H1 (cell line): ENCODE measurements around the gene TARBP2. TPM values are rescaled to one million over a fixed set of nuclear protein-coding genes. Genes with fewer than 3 reads are reported as not detected.

Experiments used
- BACH1 ChIP-seq: IDR thresholded peaks from 2 replicates; pipeline ENCODE4 v1.6.1; 2012; ENCODE audit warnings: low read length, improper control_type of control experiment
- CBX5 ChIP-seq: fragments of 300-800, 300-1000 bp; sonication (generic); IDR thresholded peaks from 2 replicates; pipeline ENCODE4 v1.7.1; 2016; ENCODE audit warnings: antibody characterized with exemption, low read length, low read depth
- RBBP5 ChIP-seq: IDR thresholded peaks from 2 replicates; pipeline ENCODE4 v1.7.1; 2012; ENCODE audit warnings: low read depth, mild to moderate bottlenecking, inconsistent platforms, low read length, moderate library complexity, borderline replicate concordance
- TAF1 ChIP-seq: IDR thresholded peaks from 2 replicates; pipeline ENCODE4 v1.6.1; 2011; ENCODE audit warnings: mild to moderate bottlenecking, low read depth, low read length
- TAF7 ChIP-seq: optimal IDR thresholded peaks from 2 replicates; pipeline ENCODE3; 2011; ENCODE audit warnings: low read depth, mild to moderate bottlenecking, inconsistent platforms, low read length, moderate library complexity, borderline replicate concordance
- polyA plus RNA-seq, 7 experiments: library from polyadenylated mRNA; depleted of rRNA in 3 of 7; stranded (reverse) in 5 of 7; unstranded in 2 of 7; fragments of >200 nt in 5 of 7; fragments of 200-250 nt in 2 of 7; gene quantifications; 1 replicate in 5 of 7; 2 replicates in 1 of 7; 4 replicates in 1 of 7; pipeline versions ENCODE4 v1.2.1 to v1.2.3, GENCODE V29; 2011 to 2013; ENCODE audit warnings: missing spikeins in 2 of 7, mixed read lengths in 2 of 7
- total RNA-seq: library from RNA; stranded (reverse); fragmentation: NEBNext Ultra II Directional; extraction: Animal tissue kit (Norgen Biotek cat#: 25700); gene quantifications from 2 replicates; pipeline ENCODE4 v1.2.1, GENCODE V29; 2021
- TF ChIP-seq, protein P1 (sequence below), 3 experiments: IDR thresholded peaks; 1 replicate in 2 of 3; 2 replicates in 1 of 3; pipeline versions ENCODE4 v1.5.1 to v1.6.1; 2011; ENCODE audit warnings: low read length in 3 of 3, mild to moderate bottlenecking in 3 of 3, inconsistent platforms in 2 of 3, low read depth in 1 of 3, moderate library complexity in 1 of 3; ENCODE audit not compliant: insufficient read depth in 1 of 3; ENCODE audit errors: control extremely low read depth in 1 of 3

Gene TARBP2
- total and polyA plus RNA-seq, 2 of the 8 experiments (the other 6 are each of a cell fraction or from before 2014, with no cell fraction given), result 69.9 to 122 TPM

DNA sequence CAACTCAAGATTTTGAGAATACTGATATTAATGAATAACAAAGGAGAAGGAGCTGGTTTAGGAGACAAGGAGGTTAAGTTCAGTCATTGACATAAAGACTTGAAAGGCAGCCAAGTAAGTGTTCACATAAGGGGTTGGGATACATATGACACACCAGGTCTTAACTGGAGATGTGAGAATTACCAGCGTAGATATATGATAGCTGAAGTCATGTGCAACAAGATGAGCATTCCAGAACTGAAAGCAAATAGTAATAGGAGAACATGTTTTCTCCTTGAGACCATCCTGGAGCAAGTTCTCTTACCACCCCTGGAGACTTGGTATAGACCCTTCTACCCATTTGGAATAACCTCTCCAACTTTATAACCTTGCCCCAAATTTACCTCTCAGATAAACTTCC is 49.5 kb downstream of the TARBP2 start (continued):
- TF ChIP-seq, protein P1, sequence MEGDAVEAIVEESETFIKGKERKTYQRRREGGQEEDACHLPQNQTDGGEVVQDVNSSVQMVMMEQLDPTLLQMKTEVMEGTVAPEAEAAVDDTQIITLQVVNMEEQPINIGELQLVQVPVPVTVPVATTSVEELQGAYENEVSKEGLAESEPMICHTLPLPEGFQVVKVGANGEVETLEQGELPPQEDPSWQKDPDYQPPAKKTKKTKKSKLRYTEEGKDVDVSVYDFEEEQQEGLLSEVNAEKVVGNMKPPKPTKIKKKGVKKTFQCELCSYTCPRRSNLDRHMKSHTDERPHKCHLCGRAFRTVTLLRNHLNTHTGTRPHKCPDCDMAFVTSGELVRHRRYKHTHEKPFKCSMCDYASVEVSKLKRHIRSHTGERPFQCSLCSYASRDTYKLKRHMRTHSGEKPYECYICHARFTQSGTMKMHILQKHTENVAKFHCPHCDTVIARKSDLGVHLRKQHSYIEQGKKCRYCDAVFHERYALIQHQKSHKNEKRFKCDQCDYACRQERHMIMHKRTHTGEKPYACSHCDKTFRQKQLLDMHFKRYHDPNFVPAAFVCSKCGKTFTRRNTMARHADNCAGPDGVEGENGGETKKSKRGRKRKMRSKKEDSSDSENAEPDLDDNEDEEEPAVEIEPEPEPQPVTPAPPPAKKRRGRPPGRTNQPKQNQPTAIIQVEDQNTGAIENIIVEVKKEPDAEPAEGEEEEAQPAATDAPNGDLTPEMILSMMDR (IDR thresholded peaks at IDR 0.05; ENCODE audit: control extremely low read depth in 1 of 3, insufficient read depth in 1 of 3, low read depth in 1 of 3, low read length in 3 of 3), result no peak
- no peak for TF ChIP-seq TAF1
- TF ChIP-seq BACH1, result no peak
- no peak for TF ChIP-seq TAF7
- TF ChIP-seq RBBP5, result no peak
- TF ChIP-seq CBX5, result no peak
- TF ChIP-seq, all 59 proteins: peak for 0
